COLO829 (cell line): ENCODE measurements around the gene ZP2.
"Not testable (repeated sequence)": the region's sequence is repeated elsewhere in the genome, so short reads cannot be mapped to it uniquely, and the experiment has no call there.

Experiments used
- DNase-seq: peaks from one replicate; pipeline ENCODE4 v3.0.0; 2012; ENCODE audit warnings: low spot score

ZP2 gene

GRCh38 chr16:21211486-21211885 lies at the start of gene ZP2:
TSS of gene ZP2 (minus strand) at chr16:21211574. CDS start at chr16:21211547, 27 bp downstream.
- DNase-seq: no peak

GRCh38 chr16:21257284-21257683 lies 45.9 kb upstream of the ZP2 start:
- no peak for DNase-seq

GRCh38 chr16:21256636-21257035 lies 45.3 kb upstream of the ZP2 start:
- DNase-seq: no peak

- no peak for DNase-seq
These were observed 42.1 kb upstream of the ZP2 start for GRCh38 chr16:21253470-21253869.

- no peak for DNase-seq
These were observed 38.9 kb upstream of the ZP2 start for GRCh38 chr16:21250072-21250923.

- DNase-seq: not testable (repeated sequence)
These were observed 36.8 kb upstream of the ZP2 start for GRCh38 chr16:21248179-21248578.

GRCh38 chr16:21244518-21245215 lies 33.3 kb upstream of the ZP2 start:
- DNase-seq: no peak

- no peak for DNase-seq
These were observed 31.4 kb upstream of the ZP2 start for GRCh38 chr16:21242756-21243155.

GRCh38 chr16:21239646-21240045 lies 28.3 kb upstream of the ZP2 start:
- DNase-seq: no peak

GRCh38 chr16:21236831-21237230 lies 25.5 kb upstream of the ZP2 start:
- no peak for DNase-seq

GRCh38 chr16:21235199-21235585 lies 23.8 kb upstream of the ZP2 start:
- no peak for DNase-seq

- no peak for DNase-seq
These were observed 22.3 kb upstream of the ZP2 start, which contains the start of gene ANKS4B for GRCh38 chr16:21233521-21234150. TSS of gene ANKS4B (plus strand) at chr16:21233699. CDS start at chr16:21233738, 39 bp downstream.

GRCh38 chr16:21233045-21233520 lies 21.7 kb upstream of the ZP2 start:
- DNase-seq: no peak

GRCh38 chr16:21228361-21228872 lies 17.0 kb upstream of the ZP2 start:
- no peak for DNase-seq

- no peak for DNase-seq
These were observed 16.5 kb upstream of the ZP2 start for GRCh38 chr16:21227866-21228265.

GRCh38 chr16:21226749-21227148 lies 15.4 kb upstream of the ZP2 start:
- DNase-seq: peak; percentile 80

GRCh38 chr16:21224800-21225199 lies 13.4 kb upstream of the ZP2 start:
- DNase-seq: no peak

GRCh38 chr16:21223787-21224186 lies 12.4 kb upstream of the ZP2 start:
- no peak for DNase-seq

- DNase-seq: no peak
These were observed 11.3 kb upstream of the ZP2 start for GRCh38 chr16:21222495-21223337.

GRCh38 chr16:21219551-21219950 lies 8.2 kb upstream of the ZP2 start:
- DNase-seq: no peak

- DNase-seq: no peak
These were observed 6.8 kb upstream of the ZP2 start for GRCh38 chr16:21218153-21218552.

GRCh38 chr16:21217121-21217520 lies 5.7 kb upstream of the ZP2 start:
- DNase-seq: no peak
